Stimulated activated CD4-positive, alpha-beta T cell treated with anti-CD3 and anti-CD28 coated beads, Interleukin-1b, Interleukin-23, amount 100 ng/mL, for 48 hours (primary cell): ENCODE data around the gene HOXB13.

Source experiments
- DNase-seq: peaks from one replicate; pipeline ENCODE4 v3.0.0-alpha.2; 2020

Gene HOXB13

GRCh38 chr17:48728232-48729231 is at the start of gene HOXB13:
Gene HOXB13 (minus strand): TSS chr17:48728750. CDS start chr17:48728593, 157 bp downstream.
- DNase-seq = peak; percentile 51

GRCh38 chr17:48776602-48777001 is 48.1 kb upstream of the HOXB13 start:
- no peak for DNase-seq

- DNase-seq = no peak
These were observed 44.7 kb upstream of the HOXB13 start for GRCh38 chr17:48773245-48773644.

- no peak for DNase-seq
These were observed 42.4 kb upstream of the HOXB13 start for GRCh38 chr17:48770954-48771353.

GRCh38 chr17:48769009-48769675 is 40.6 kb upstream of the HOXB13 start:
- DNase-seq = no peak

GRCh38 chr17:48767263-48767774 is 38.8 kb upstream of the HOXB13 start:
- no peak for DNase-seq

- DNase-seq = no peak
These were observed 32.6 kb upstream of the HOXB13 start for GRCh38 chr17:48761114-48761513.

- DNase-seq = no peak
These were observed 31.9 kb upstream of the HOXB13 start for GRCh38 chr17:48760411-48760810.

GRCh38 chr17:48759288-48759687 is 30.7 kb upstream of the HOXB13 start:
- no peak for DNase-seq

- DNase-seq = no peak
These were observed 29.0 kb upstream of the HOXB13 start for GRCh38 chr17:48757524-48757961.

- DNase-seq = no peak
These were observed 28.3 kb upstream of the HOXB13 start for GRCh38 chr17:48756830-48757251.

- no peak for DNase-seq
These were observed 26.8 kb upstream of the HOXB13 start for GRCh38 chr17:48755356-48755755.

GRCh38 chr17:48754500-48755261 is 26.1 kb upstream of the HOXB13 start:
- DNase-seq = no peak

- DNase-seq = no peak
These were observed 25.4 kb upstream of the HOXB13 start for GRCh38 chr17:48753794-48754499.

- DNase-seq = no peak
These were observed 24.1 kb upstream of the HOXB13 start for GRCh38 chr17:48752399-48753288.

- DNase-seq = no peak
These were observed 23.3 kb upstream of the HOXB13 start for GRCh38 chr17:48751733-48752398.

GRCh38 chr17:48751172-48751571 is 22.6 kb upstream of the HOXB13 start:
- no peak for DNase-seq

- no peak for DNase-seq
These were observed 21.3 kb upstream of the HOXB13 start for GRCh38 chr17:48749621-48750553.
